OCI-LY3 (cell line): ENCODE data around the gene ZKSCAN5.

Experiments used
- EZH2phosphoT487 ChIP-seq: fragments of 200-600 bp; shearing (Covaris generic); IDR thresholded peaks from 2 replicates; pipeline ENCODE4 v1.6.1; 2018; ENCODE audit warnings: antibody characterized with exemption, mixed run types, low read depth
- TF ChIP-seq, protein P1 (sequence below): fragments of 200-600, 300-600 bp; sonication (generic); IDR thresholded peaks from 2 replicates; pipeline ENCODE4 v1.5.1; 2014; ENCODE audit warnings: antibody characterized with exemption, low read length, low read depth

DNA sequence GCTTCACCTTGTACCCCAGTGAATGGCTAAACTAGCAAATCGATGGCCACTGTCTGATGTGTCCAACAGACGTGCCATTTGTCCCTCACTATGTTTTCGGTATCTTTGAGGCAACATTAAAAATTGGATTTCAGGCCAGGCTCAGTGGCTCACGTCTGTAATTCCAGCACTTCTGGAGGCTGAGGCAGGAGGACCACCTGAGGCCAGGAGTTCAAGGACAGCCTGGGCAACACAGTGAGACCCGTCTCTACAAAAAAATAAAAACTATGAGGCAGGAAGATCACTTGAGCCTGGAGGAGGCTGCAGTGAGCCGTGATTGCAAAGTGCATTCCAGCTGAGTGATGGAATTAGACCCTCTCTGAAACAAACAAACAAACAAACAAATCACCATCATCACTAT, 39.5 kb downstream of the ZKSCAN5 start:
- TF ChIP-seq, protein P1, sequence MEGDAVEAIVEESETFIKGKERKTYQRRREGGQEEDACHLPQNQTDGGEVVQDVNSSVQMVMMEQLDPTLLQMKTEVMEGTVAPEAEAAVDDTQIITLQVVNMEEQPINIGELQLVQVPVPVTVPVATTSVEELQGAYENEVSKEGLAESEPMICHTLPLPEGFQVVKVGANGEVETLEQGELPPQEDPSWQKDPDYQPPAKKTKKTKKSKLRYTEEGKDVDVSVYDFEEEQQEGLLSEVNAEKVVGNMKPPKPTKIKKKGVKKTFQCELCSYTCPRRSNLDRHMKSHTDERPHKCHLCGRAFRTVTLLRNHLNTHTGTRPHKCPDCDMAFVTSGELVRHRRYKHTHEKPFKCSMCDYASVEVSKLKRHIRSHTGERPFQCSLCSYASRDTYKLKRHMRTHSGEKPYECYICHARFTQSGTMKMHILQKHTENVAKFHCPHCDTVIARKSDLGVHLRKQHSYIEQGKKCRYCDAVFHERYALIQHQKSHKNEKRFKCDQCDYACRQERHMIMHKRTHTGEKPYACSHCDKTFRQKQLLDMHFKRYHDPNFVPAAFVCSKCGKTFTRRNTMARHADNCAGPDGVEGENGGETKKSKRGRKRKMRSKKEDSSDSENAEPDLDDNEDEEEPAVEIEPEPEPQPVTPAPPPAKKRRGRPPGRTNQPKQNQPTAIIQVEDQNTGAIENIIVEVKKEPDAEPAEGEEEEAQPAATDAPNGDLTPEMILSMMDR, result no peak
- TF ChIP-seq EZH2phosphoT487, result no peak
